T47D (cell line): ENCODE data around the gene CRTC1.
"Not testable (repeated sequence)": the region's sequence is repeated elsewhere in the genome, so short reads cannot be mapped to it uniquely, and the experiment has no call there.

Experiments
- DNase-seq, 2 experiments: peaks; one replicate each; pipeline versions ENCODE4 v3.0.0 to v3.0.0-alpha.2; 2011 to 2012; ENCODE audit warnings: low read depth in 1 of 2, low spot score in 1 of 2
- JUND ChIP-seq: IDR thresholded peaks from 2 replicates; pipeline ENCODE4 v1.6.1; 2012; ENCODE audit warnings: low read depth
- in situ Hi-C: cut with HindIII; loops from 2 replicates; pipeline ENCODE4 v1.10.0; 2016; ENCODE audit warnings: low sequenced_read_pairs, low pct_unique_long_range_greater_than_20kb

The CRTC1 gene

GRCh38 chr19:18803550-18804138 lies 120.2 kb downstream of the CRTC1 start:
- DNase-seq = no peak
- TF ChIP-seq JUND = no peak
- in situ Hi-C loops = no loop called here

- TF ChIP-seq JUND = no peak
- in situ Hi-C loops = no loop called here
- no peak for DNase-seq
Observed at GRCh38 chr19:18804139-18804601, 120.7 kb downstream of the CRTC1 start.

- no peak for DNase-seq
- in situ Hi-C loops = no loop called here
- no peak for TF ChIP-seq JUND
Observed at GRCh38 chr19:18804643-18805042, 121.2 kb downstream of the CRTC1 start.

GRCh38 chr19:18807861-18808331 lies 124.4 kb downstream of the CRTC1 start:
- in situ Hi-C loops = no loop called here
- DNase-seq = no peak
- TF ChIP-seq JUND = no peak

GRCh38 chr19:18809149-18809868 lies 125.8 kb downstream of the CRTC1 start:
- TF ChIP-seq JUND = no peak
- no peak for DNase-seq
- in situ Hi-C loops = no loop called here

GRCh38 chr19:18811638-18812037 lies 128.2 kb downstream of the CRTC1 start:
- in situ Hi-C loops, DNase-seq: not testable (repeated sequence)

GRCh38 chr19:18814063-18814462 lies 130.6 kb downstream of the CRTC1 start:
- TF ChIP-seq JUND = no peak
- DNase-seq = no peak
- in situ Hi-C loops = no loop called here

- DNase-seq = no peak
- in situ Hi-C loops = no loop called here
- no peak for TF ChIP-seq JUND
Observed at GRCh38 chr19:18815673-18816072, 132.2 kb downstream of the CRTC1 start.

- DNase-seq, in situ Hi-C loops: not testable (repeated sequence)
Observed at GRCh38 chr19:18816645-18817044, 133.2 kb downstream of the CRTC1 start.

- no peak for TF ChIP-seq JUND
- no peak for DNase-seq
- in situ Hi-C loops = no loop called here
Observed at GRCh38 chr19:18817574-18817973, 134.1 kb downstream of the CRTC1 start.

GRCh38 chr19:18828786-18829185 lies 145.3 kb downstream of the CRTC1 start:
- DNase-seq = no peak
- in situ Hi-C loops = no loop called here
- TF ChIP-seq JUND = no peak

GRCh38 chr19:18830488-18830887 lies 147.0 kb downstream of the CRTC1 start:
- DNase-seq = no peak
- no peak for TF ChIP-seq JUND
- in situ Hi-C loops = no loop called here

- peak; percentile 85 to 91 for DNase-seq
- in situ Hi-C loops = no loop called here
- TF ChIP-seq JUND = no peak
Observed at GRCh38 chr19:18831524-18832305, 148.2 kb downstream of the CRTC1 start, which contains the start of gene UPF1. Gene UPF1 (plus strand): TSS chr19:18831959. CDS start chr19:18832210, 251 bp downstream.
